ENCODE results near the gene NHLH2.
A peak's percentile ranks its signal among the peaks of the same experiment; 100 is the strongest.

GRCh38 chr1:115879977-115880376 is 39.1 kb upstream of the NHLH2 start:
- TF ChIP-seq, protein P1, sequence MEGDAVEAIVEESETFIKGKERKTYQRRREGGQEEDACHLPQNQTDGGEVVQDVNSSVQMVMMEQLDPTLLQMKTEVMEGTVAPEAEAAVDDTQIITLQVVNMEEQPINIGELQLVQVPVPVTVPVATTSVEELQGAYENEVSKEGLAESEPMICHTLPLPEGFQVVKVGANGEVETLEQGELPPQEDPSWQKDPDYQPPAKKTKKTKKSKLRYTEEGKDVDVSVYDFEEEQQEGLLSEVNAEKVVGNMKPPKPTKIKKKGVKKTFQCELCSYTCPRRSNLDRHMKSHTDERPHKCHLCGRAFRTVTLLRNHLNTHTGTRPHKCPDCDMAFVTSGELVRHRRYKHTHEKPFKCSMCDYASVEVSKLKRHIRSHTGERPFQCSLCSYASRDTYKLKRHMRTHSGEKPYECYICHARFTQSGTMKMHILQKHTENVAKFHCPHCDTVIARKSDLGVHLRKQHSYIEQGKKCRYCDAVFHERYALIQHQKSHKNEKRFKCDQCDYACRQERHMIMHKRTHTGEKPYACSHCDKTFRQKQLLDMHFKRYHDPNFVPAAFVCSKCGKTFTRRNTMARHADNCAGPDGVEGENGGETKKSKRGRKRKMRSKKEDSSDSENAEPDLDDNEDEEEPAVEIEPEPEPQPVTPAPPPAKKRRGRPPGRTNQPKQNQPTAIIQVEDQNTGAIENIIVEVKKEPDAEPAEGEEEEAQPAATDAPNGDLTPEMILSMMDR (IDR thresholded peaks at IDR 0.05; ENCODE audit: low read depth, low read length, poor library complexity, severe bottlenecking) = peak; percentile 15
- no peak for TF ChIP-seq EZH2phosphoT487 (IDR thresholded peaks at IDR 0.05; ENCODE audit: borderline replicate concordance, low read length)
